ENCODE data around the gene DCC. TPM values are rescaled to one million over a fixed set of nuclear protein-coding genes. Genes with fewer than 3 reads are reported as not detected.

Gene DCC, protein sequence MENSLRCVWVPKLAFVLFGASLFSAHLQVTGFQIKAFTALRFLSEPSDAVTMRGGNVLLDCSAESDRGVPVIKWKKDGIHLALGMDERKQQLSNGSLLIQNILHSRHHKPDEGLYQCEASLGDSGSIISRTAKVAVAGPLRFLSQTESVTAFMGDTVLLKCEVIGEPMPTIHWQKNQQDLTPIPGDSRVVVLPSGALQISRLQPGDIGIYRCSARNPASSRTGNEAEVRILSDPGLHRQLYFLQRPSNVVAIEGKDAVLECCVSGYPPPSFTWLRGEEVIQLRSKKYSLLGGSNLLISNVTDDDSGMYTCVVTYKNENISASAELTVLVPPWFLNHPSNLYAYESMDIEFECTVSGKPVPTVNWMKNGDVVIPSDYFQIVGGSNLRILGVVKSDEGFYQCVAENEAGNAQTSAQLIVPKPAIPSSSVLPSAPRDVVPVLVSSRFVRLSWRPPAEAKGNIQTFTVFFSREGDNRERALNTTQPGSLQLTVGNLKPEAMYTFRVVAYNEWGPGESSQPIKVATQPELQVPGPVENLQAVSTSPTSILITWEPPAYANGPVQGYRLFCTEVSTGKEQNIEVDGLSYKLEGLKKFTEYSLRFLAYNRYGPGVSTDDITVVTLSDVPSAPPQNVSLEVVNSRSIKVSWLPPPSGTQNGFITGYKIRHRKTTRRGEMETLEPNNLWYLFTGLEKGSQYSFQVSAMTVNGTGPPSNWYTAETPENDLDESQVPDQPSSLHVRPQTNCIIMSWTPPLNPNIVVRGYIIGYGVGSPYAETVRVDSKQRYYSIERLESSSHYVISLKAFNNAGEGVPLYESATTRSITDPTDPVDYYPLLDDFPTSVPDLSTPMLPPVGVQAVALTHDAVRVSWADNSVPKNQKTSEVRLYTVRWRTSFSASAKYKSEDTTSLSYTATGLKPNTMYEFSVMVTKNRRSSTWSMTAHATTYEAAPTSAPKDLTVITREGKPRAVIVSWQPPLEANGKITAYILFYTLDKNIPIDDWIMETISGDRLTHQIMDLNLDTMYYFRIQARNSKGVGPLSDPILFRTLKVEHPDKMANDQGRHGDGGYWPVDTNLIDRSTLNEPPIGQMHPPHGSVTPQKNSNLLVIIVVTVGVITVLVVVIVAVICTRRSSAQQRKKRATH (N-terminal part only)
- total RNA-seq, result under 0.01 TPM in 1 of 2 replicates, not detected in the other

DNA sequence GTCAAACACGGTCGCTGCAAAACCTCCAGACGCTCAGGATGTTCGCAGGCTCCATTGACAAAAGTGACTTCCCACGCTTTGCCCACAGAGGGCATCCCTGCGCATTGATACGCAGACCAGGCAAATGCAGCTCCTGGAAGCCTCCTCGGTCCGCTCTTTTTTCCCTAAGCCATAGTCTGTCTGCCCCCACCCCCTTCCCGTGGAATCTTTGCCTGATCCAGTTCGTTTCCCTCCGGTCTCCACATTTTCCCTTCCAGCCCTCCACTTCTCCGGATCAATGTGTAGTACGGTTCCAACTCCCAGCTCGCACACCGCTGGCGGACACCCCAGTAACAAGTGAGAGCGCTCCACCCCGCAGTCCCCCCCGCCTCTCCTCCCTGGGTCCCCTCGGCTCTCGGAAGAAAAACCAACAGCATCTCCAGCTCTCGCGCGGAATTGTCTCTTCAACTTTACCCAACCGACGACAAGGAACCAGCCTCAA is at the start of gene DCC:
DCC (plus strand) TSS at position 307 of the 481 bp plus-strand sequence. CDS start 591 bp downstream, outside the sequence.

